ENCODE results near the gene CYP2W1. TPM values are rescaled to one million over a fixed set of nuclear protein-coding genes. Genes with fewer than 3 reads are reported as not detected.

CYP2W1 gene
- polyA plus RNA-seq, 1 donor: 598 TPM

- Histone ChIP-seq H3K27ac (ENCODE audit: low read length) (peak overlapping the region; percentile 95), H3K9me3 (ENCODE audit: control insufficient read depth, low read depth, low read length) (peaks cover 35% of the 10 kb centered on the region), H3K4me3 (ENCODE audit: low read length) (peak overlapping the region; percentile 98), H3K4me1 (ENCODE audit: control insufficient read depth, insufficient read depth, low read length) (peaks cover 65% of the 10 kb centered on the region), H3K36me3 (ENCODE audit: control insufficient read depth, insufficient read depth, low read length) (peaks cover 44% of the 10 kb centered on the region), H3K27me3 (ENCODE audit: control insufficient read depth, insufficient read depth, low read length) (no peaks in the 10 kb centered on the region)
- no CpG with 5 or more reads among the region's 20 CpGs for WGBS (ENCODE audit: insufficient coverage, low lambda C conversion rate)
- DNase-seq: no peak
Observed at GRCh38 chr7:983616-984071, 663 bp downstream of the CYP2W1 start.

GRCh38 chr7:984361-985126 is 1.6 kb downstream of the CYP2W1 start:
- Histone ChIP-seq H3K4me3 (ENCODE audit: low read length) (peak overlapping the region; percentile 98), H3K27me3 (ENCODE audit: control insufficient read depth, insufficient read depth, low read length) (no peaks in the 10 kb centered on the region), H3K4me1 (ENCODE audit: control insufficient read depth, insufficient read depth, low read length) (peaks cover 57% of the 10 kb centered on the region), H3K27ac (ENCODE audit: low read length) (peak overlapping the region; percentile 95), H3K36me3 (ENCODE audit: control insufficient read depth, insufficient read depth, low read length) (peaks cover 49% of the 10 kb centered on the region), H3K9me3 (ENCODE audit: control insufficient read depth, low read depth, low read length) (peaks cover 37% of the 10 kb centered on the region)
- no CpG with 5 or more reads among the region's 39 CpGs for WGBS (ENCODE audit: insufficient coverage, low lambda C conversion rate)
- no peak for DNase-seq

- peak overlapping the region; percentile 98 for H3K4me3 ChIP-seq (ENCODE audit: low read length)
- H3K4me1 ChIP-seq (ENCODE audit: control insufficient read depth, insufficient read depth, low read length): peaks cover 51% of the 10 kb centered on the region
- no CpG with 5 or more reads among the region's 16 CpGs for WGBS (ENCODE audit: insufficient coverage, low lambda C conversion rate)
- peaks cover 41% of the 10 kb centered on the region for H3K9me3 ChIP-seq (ENCODE audit: control insufficient read depth, low read depth, low read length)
- no peak for DNase-seq
- H3K27me3 ChIP-seq (ENCODE audit: control insufficient read depth, insufficient read depth, low read length): no peaks in the 10 kb centered on the region
- H3K27ac ChIP-seq (ENCODE audit: low read length): peak overlapping the region; percentile 95
- peaks cover 49% of the 10 kb centered on the region for H3K36me3 ChIP-seq (ENCODE audit: control insufficient read depth, insufficient read depth, low read length)
Observed at GRCh38 chr7:985127-985416, 2.1 kb downstream of the CYP2W1 start.

- Histone ChIP-seq H3K9me3 (ENCODE audit: control insufficient read depth, low read depth, low read length) (peaks cover 47% of the 10 kb centered on the region), H3K27ac (ENCODE audit: low read length) (peak overlapping the region; percentile 95), H3K4me3 (ENCODE audit: low read length) (peak overlapping the region; percentile 98), H3K36me3 (ENCODE audit: control insufficient read depth, insufficient read depth, low read length) (peaks cover 49% of the 10 kb centered on the region), H3K4me1 (ENCODE audit: control insufficient read depth, insufficient read depth, low read length) (peaks cover 51% of the 10 kb centered on the region), H3K27me3 (ENCODE audit: control insufficient read depth, insufficient read depth, low read length) (no peaks in the 10 kb centered on the region)
- no CpG with 5 or more reads among the region's 41 CpGs for WGBS (ENCODE audit: insufficient coverage, low lambda C conversion rate)
- peak in 1 of 2 donors; percentile 70 for DNase-seq
Observed at GRCh38 chr7:985915-986741, 3.1 kb downstream of the CYP2W1 start.

- WGBS (ENCODE audit: insufficient coverage, low lambda C conversion rate): no CpG with 5 or more reads among the region's 56 CpGs
- Histone ChIP-seq H3K27me3 (ENCODE audit: control insufficient read depth, insufficient read depth, low read length) (no peaks in the 10 kb centered on the region), H3K36me3 (ENCODE audit: control insufficient read depth, insufficient read depth, low read length) (peaks cover 49% of the 10 kb centered on the region), H3K4me3 (ENCODE audit: low read length) (peak overlapping the region; percentile 98), H3K9me3 (ENCODE audit: control insufficient read depth, low read depth, low read length) (peaks cover 47% of the 10 kb centered on the region), H3K27ac (ENCODE audit: low read length) (peak overlapping the region; percentile 95), H3K4me1 (ENCODE audit: control insufficient read depth, insufficient read depth, low read length) (peaks cover 51% of the 10 kb centered on the region)
- peak in 1 of 2 donors; percentile 39 for DNase-seq
Observed at GRCh38 chr7:986766-987751, 4.1 kb downstream of the CYP2W1 start.

GRCh38 chr7:987909-988308 is 4.9 kb downstream of the CYP2W1 start:
- H3K9me3 ChIP-seq (ENCODE audit: control insufficient read depth, low read depth, low read length): peaks cover 47% of the 10 kb centered on the region
- DNase-seq: peak in 1 of 2 donors; percentile 32
- H3K27ac ChIP-seq (ENCODE audit: low read length): peak overlapping the region; percentile 95
- H3K27me3 ChIP-seq (ENCODE audit: control insufficient read depth, insufficient read depth, low read length): no peaks in the 10 kb centered on the region
- peaks cover 49% of the 10 kb centered on the region for H3K36me3 ChIP-seq (ENCODE audit: control insufficient read depth, insufficient read depth, low read length)
- peak overlapping the region; percentile 98 for H3K4me3 ChIP-seq (ENCODE audit: low read length)
- peaks cover 50% of the 10 kb centered on the region for H3K4me1 ChIP-seq (ENCODE audit: control insufficient read depth, insufficient read depth, low read length)
- no CpG with 5 or more reads among the region's 6 CpGs for WGBS (ENCODE audit: insufficient coverage, low lambda C conversion rate)

GRCh38 chr7:988426-988911 is 5.5 kb downstream of the CYP2W1 start:
- Histone ChIP-seq H3K4me3 (ENCODE audit: low read length) (peak overlapping the region; percentile 98), H3K9me3 (ENCODE audit: control insufficient read depth, low read depth, low read length) (peaks cover 44% of the 10 kb centered on the region), H3K27me3 (ENCODE audit: control insufficient read depth, insufficient read depth, low read length) (no peaks in the 10 kb centered on the region), H3K36me3 (ENCODE audit: control insufficient read depth, insufficient read depth, low read length) (peaks cover 49% of the 10 kb centered on the region), H3K4me1 (ENCODE audit: control insufficient read depth, insufficient read depth, low read length) (peaks cover 54% of the 10 kb centered on the region), H3K27ac (ENCODE audit: low read length) (peak overlapping the region; percentile 95)
- peak in 1 of 2 donors; percentile 45 for DNase-seq
- no CpG with 5 or more reads among the region's 24 CpGs for WGBS (ENCODE audit: insufficient coverage, low lambda C conversion rate)

- H3K27me3 ChIP-seq (ENCODE audit: control insufficient read depth, insufficient read depth, low read length): no peaks in the 10 kb centered on the region
- H3K36me3 ChIP-seq (ENCODE audit: control insufficient read depth, insufficient read depth, low read length): peaks cover 49% of the 10 kb centered on the region
- no peak overlapping the region for H3K27ac ChIP-seq (ENCODE audit: low read length)
- DNase-seq: no peak
- H3K4me3 ChIP-seq (ENCODE audit: low read length): no peak overlapping the region
- peaks cover 56% of the 10 kb centered on the region for H3K4me1 ChIP-seq (ENCODE audit: control insufficient read depth, insufficient read depth, low read length)
- peaks cover 41% of the 10 kb centered on the region for H3K9me3 ChIP-seq (ENCODE audit: control insufficient read depth, low read depth, low read length)
- no CpG with 5 or more reads among the region's 15 CpGs for WGBS (ENCODE audit: insufficient coverage, low lambda C conversion rate)
Observed at GRCh38 chr7:988963-989529, 6.1 kb downstream of the CYP2W1 start.

- Histone ChIP-seq H3K27me3 (ENCODE audit: control insufficient read depth, insufficient read depth, low read length) (no peaks in the 10 kb centered on the region), H3K4me1 (ENCODE audit: control insufficient read depth, insufficient read depth, low read length) (peaks cover 52% of the 10 kb centered on the region), H3K27ac (ENCODE audit: low read length) (peak overlapping the region; percentile 16), H3K36me3 (ENCODE audit: control insufficient read depth, insufficient read depth, low read length) (peaks cover 39% of the 10 kb centered on the region), H3K4me3 (ENCODE audit: low read length) (no peak overlapping the region), H3K9me3 (ENCODE audit: control insufficient read depth, low read depth, low read length) (peaks cover 37% of the 10 kb centered on the region)
- no CpG with 5 or more reads among the region's 36 CpGs for WGBS (ENCODE audit: insufficient coverage, low lambda C conversion rate)
- DNase-seq: peak in 1 of 2 donors; percentile 84
Observed at GRCh38 chr7:990352-990932, 7.5 kb downstream of the CYP2W1 start.

Measured in large intestine (tissue), 3 donors.